D721Med (cell line): ENCODE results near the gene ZNF75A.

Source experiments
- DNase-seq: peaks from one replicate; pipeline ENCODE4 v3.0.0; 2011; ENCODE audit warnings: low spot score; ENCODE audit not compliant: insufficient read length
- FAIRE-seq: peaks from 2 replicates; lab custom pipeline; 2011; peaks lifted over from hg19 to GRCh38; lab: Jason Lieb, UNC
- TF ChIP-seq, protein P1 (sequence below): IDR thresholded peaks from 2 replicates; pipeline ENCODE4 v1.5.1; 2012; ENCODE audit warnings: mild to moderate bottlenecking, control low read depth; ENCODE audit not compliant: insufficient read depth; ENCODE audit errors: missing control alignments

The ZNF75A gene

DNA sequence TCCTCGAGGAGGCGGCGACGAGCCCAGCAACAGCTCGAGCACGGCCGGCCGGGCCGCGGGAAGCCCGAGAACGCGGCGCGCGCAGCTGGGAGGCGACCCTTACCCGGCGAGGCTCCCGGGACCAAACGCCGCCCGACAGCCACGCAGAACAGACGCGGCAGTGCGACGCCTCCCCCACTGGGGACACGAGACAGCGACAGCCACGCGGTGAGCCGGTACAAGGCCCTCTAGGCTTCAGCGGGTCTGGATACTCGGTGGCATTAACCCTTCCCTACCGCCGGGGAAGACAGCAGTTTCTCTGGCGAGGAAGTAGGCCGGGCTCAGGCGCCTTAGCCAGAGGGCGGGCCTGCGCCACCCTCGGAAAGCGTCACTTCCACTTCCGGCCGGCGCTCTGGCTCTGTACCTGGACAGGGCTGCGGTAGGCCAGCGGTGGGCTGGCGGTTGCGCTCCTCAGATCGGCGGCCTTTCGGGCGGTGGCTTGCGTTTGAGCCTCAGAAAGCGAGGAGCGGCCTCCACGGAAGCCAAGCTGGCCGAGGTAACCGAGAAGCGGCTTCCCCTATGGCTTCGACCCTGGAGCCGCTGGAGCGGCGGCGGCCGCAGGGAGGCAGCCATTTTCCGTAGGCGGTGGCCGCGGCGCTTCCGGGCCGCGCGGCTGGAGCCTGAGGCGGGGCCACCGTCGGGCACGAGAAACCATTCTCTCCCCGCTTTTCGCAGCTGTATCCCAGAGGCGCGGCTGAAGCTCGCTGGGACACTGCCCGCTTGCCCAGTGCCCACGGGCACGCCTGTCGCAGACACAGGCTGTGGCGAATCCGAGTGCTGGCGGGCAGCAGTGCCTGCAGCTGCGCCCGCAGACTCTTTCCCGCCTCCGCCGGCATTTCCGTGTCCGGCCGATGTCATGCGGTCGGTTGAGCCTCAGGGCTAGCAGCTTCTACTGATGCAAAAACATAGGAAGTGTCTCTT is at the start of gene ZNF75A, which contains the start of gene TIGD7:
Gene ZNF75A, plus strand, starts transcription at position 389 of the 960 bp plus-strand sequence. CDS start 2,932 bp downstream, outside the sequence.
Gene TIGD7, minus strand, starts transcription at position 322 of the 960 bp plus-strand sequence. CDS start 4,816 bp downstream, outside the sequence.
- DNase-seq (peak; percentile 66), FAIRE-seq (no peak)

DNA sequence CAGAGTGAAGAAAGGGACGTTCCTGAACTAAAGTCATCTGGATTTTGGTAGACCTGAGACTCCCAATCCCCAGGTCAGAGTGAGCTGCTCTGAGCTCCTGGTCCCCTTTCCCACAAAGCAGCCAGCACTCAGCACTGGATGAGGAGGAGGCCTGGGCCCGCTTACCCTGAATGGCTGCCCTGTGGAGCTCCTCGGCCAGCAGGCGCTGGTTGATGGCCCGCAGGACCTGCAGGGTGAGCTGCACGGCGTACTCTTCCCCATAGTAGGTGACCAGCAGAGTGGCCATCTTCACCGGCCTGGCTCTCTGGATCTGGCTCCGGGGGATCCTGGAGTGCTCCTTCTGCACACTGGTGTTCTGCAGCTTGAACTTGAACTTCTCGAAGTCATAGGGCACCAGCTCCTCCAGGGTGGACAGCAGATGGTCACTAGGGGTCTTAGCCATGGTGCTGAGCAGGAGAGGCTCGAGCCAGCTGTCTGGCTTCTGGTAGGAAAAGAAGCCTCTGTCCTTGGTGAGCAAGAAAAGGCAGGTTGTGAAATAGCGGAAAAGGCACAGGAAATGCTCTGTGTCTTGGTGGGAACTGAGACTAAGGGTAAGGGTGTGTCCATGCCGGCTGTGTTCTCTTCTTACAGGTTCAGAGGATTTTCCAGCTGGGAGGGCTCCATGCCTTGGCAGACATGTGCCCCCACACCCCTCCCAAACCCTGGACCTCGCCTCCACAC is 49.0 kb upstream of the ZNF75A start, which contains the start of gene MEFV:
Gene MEFV, minus strand, starts transcription at position 488 of the 720 bp plus-strand sequence. Its CDS starts 46 bp downstream, at position 442.
- DNase-seq (no peak), FAIRE-seq (no peak)
- TF ChIP-seq, protein P1, sequence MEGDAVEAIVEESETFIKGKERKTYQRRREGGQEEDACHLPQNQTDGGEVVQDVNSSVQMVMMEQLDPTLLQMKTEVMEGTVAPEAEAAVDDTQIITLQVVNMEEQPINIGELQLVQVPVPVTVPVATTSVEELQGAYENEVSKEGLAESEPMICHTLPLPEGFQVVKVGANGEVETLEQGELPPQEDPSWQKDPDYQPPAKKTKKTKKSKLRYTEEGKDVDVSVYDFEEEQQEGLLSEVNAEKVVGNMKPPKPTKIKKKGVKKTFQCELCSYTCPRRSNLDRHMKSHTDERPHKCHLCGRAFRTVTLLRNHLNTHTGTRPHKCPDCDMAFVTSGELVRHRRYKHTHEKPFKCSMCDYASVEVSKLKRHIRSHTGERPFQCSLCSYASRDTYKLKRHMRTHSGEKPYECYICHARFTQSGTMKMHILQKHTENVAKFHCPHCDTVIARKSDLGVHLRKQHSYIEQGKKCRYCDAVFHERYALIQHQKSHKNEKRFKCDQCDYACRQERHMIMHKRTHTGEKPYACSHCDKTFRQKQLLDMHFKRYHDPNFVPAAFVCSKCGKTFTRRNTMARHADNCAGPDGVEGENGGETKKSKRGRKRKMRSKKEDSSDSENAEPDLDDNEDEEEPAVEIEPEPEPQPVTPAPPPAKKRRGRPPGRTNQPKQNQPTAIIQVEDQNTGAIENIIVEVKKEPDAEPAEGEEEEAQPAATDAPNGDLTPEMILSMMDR: no peak

More for the DNA sequence above, at the start of gene ZNF75A, which contains the start of gene TIGD7:
- TF ChIP-seq, protein P1: no peak

DNA sequence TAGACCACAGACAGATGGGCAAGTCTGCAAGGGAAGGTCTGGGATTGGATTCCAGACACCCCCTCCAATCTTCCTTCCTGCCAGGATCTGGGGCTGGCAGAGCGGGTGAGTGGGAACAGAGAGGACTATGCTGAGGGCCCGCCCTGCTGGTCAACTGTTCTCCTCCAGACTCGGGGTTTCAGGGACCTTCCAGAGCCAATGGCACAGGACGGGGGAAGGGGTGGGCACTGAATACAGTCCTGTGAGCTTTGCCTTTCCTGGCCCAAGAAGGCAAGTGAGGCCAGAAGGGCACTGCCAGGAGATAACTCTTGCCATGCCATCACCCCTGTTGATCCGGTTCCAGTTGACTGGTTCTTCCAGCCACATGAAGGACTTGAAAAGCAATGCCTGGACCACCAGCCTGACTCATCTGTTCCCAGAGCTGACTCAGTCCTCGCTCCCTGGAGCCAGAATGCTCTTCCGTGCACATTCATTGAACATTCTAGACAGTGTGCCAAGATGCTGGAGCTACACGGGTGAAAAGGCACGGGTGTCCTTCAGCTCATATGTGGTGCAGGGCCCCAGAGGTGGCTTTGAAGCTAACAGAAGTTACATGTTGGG is 48.3 kb upstream of the ZNF75A start:
- TF ChIP-seq, protein P1: no peak
- FAIRE-seq: no peak
- no peak for DNase-seq

DNA sequence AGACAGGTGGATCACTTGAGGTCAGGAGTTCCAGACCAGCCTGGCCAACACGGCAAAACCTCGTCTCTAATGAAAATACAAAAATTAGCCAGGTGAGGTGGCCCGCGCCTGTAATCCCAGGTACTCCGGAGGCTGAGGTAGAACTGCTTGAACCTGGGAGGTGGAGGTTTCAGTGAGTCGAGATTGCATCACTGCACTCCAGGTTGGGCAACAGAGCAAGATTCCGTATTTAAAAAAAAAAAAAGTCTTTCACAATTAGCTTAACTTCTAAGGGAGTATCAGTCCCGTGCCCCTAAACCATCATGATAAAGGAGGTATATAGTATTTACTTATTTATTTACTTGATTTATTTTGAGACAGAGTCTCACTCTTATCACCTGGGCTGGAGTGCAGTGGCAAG is 45.5 kb upstream of the ZNF75A start:
- no peak for DNase-seq
- TF ChIP-seq, protein P1: no peak
- FAIRE-seq: no peak

DNA sequence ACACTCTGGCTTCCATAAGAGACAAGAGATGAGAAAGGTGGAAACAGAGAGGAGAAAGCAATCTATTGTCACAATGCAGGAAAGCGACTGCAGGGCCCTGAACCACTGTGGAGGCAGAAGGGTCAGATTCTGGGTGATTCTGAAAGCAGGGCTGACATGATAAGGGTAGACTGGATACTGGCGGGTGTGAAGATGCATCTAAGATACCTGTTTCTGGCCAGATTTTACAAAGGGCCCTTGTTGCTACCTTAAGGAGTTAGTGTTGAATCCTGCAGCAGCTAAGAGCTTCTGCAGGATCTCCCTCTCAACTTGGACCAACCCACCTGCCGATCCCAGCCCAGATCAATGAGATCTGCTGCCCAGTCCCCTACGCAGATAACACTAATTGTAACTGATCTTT is 42.8 kb upstream of the ZNF75A start:
- no peak for FAIRE-seq
- no peak for DNase-seq
- TF ChIP-seq, protein P1: no peak

DNA sequence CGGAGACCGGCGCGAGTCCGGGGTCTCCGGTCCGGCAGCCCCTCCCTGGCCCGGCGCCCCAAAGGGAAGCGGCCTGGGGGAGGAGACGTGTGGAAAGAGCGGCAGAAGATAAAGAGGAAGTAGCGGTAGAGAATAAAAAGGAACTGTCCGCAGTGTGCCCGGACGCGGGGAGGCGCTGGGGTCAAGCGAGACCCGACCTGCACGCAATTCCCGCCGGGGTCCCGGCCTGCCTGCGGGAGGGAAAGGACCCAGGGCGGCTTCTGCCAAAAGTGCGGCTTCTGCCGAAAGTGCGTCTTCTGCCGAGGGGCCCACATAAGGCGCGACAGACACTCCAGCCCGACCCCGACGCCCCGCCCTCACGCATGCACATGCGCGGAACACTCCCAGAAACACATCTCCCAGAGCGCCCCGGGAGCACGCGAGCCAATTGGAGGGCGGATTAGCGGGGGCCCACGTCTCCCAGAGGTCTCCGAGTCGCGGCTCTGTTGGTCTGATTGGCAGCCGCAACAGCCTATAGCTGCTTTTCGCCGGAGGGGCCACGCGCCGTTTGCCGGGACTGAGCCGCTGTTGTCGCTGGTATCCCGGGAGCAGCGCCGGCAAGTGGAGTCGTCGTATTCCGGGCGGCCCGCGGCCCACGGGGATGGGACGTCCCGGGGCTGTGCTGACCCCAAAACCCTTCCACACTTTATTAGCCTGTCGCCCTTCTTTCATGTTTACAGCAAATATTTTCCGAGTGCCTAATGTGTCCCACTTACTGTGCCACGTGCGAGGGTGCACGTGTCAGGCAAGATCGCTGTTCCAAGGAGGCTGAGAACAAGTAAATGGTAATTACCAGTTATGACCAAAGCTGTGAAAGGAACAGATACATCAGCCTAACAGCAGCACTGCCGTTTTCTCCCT is 40.9 kb upstream of the ZNF75A start:
- TF ChIP-seq, protein P1: no peak
- DNase-seq: peak; percentile 95
- FAIRE-seq: no peak
